Adrenal gland (tissue), 19 donors: ENCODE results near the gene FOXP3. TPM values are rescaled to one million over a fixed set of nuclear protein-coding genes. Genes with fewer than 3 reads are reported as not detected.
A peak's percentile ranks its signal among the peaks of the same experiment; 100 is the strongest.

Experiments
- DNase-seq, 7 donors: peaks; one replicate each; pipeline ENCODE4 v3.0.0-alpha.2; 2019 to 2020
- H3K27ac ChIP-seq, 5 donors: fragments of 200-600 bp; sonication (generic) in 4 of 5; 1 replicate in 3 of 5; 2 replicates in 2 of 5; pipeline versions ENCODE4 v1.5.1 to v1.8.0; 2016 to 2020; ENCODE audit warnings: mild to moderate bottlenecking in 1 of 5
- H3K27me3 ChIP-seq: fragments of 200-600 bp; 2 replicates; pipeline ENCODE4 v1.8.0; 2021
- H3K36me3 ChIP-seq, 2 donors: fragments of 200-600 bp; replicated peaks in 1 of 2; 1 replicate in 1 of 2; 2 replicates in 1 of 2; pipeline versions ENCODE4 v1.5.1 to v1.8.0; 2018 to 2022
- H3K4me1 ChIP-seq, 2 donors: fragments of 200-600 bp; replicated peaks in 1 of 2; 1 replicate in 1 of 2; 2 replicates in 1 of 2; pipeline versions ENCODE4 v1.5.1 to v1.8.0; 2018 to 2021
- H3K4me3 ChIP-seq, 4 donors: fragments of 200-600 bp; sonication (generic) in 3 of 4; one replicate each; pipeline ENCODE4 v1.5.1; 2016 to 2018
- H3K9me3 ChIP-seq, 3 donors: fragments of 200-600 bp; sonication (generic) in 1 of 3; replicated peaks in 1 of 3; 1 replicate in 2 of 3; 2 replicates in 1 of 3; pipeline versions ENCODE4 v1.5.1 to v1.8.0; 2016 to 2021
- CTCF ChIP-seq, 6 experiments: fragments of 450-650 bp in 4 of 6; fragments of 200-600 bp in 2 of 6; sonication (generic) in 1 of 6; IDR thresholded peaks; 1 replicate in 5 of 6; 2 replicates in 1 of 6; pipeline versions ENCODE4 v1.5.1 to v1.8.0; 2016 to 2021; ENCODE audit warnings: antibody characterized with exemption in 6 of 6, mild to moderate bottlenecking in 2 of 6, moderate library complexity in 1 of 6
- POLR2A ChIP-seq, 2 donors: fragments of 450-650 bp; IDR thresholded peaks; one replicate each; pipeline ENCODE4 v1.6.1; 2017; ENCODE audit warnings: antibody characterized with exemption in 2 of 2, mild to moderate bottlenecking in 2 of 2, moderate library complexity in 1 of 2
- WGBS, 4 donors: extraction: QIAGEN DNeasy Blood & Tissue Kit in 2 of 4; methylation state at CpG; one replicate each; pipeline versions ENCODE4 v1.1.5 to v1.1.7; 2013 to 2017; 5-methylcytosine and 5-hydroxymethylcytosine counted together
- intact Hi-C, 2 donors: fragments of 100-400 bp; cut with DNase I; formaldehyde crosslinking; loops; one replicate each; pipeline versions ENCODE4 v1.14.1 to v1.15.0; 2022 to 2023
- long read RNA-seq, 10 donors: library from polyadenylated mRNA in 3 of 10; unstranded in 2 of 10; stranded (forward) in 1 of 10; transcript quantifications; one replicate each; pipeline ENCODE4 v2.0.0 and lab custom pipeline, GENCODE V29; 2021 to 2026
- polyA plus RNA-seq, 3 donors: library from polyadenylated mRNA; stranded (reverse); fragments of 200-250 nt in 2 of 3; fragments of 350-450 nt in 1 of 3; fragmentation: Illumina TruSeq in 1 of 3; extraction: RNeasy Lipid Tissue Mini Kit (QIAGEN cat#74804) in 1 of 3; gene quantifications; one replicate each; pipeline ENCODE4 v1.2.3, GENCODE V29; 2013 to 2014
- total RNA-seq, 9 donors: library from RNA; depleted of rRNA in 4 of 9; stranded (reverse); fragments of >200 nt in 4 of 9; fragments of 120-200 nt in 1 of 9; fragmentation: NEBNext Ultra II Directional in 1 of 9; extraction: Animal tissue kit (Norgen Biotek cat#: 25700) in 1 of 9; gene quantifications; one replicate each; pipeline versions ENCODE4 v1.1.0 to v1.2.4, GENCODE V29; 2013 to 2023
- donor health status: healthy with polysubstance abuse.
- donor health status: Bipolar disorder and iron deficiency.
- donor health status: DM: yes; HTN: yes; CAD: no.
- donor health status: DM: no; HTN: no; CAD: no.
- donor health status: DM: no; HTN: no; CAD: no.
- donor health status: DM: yes; HTN: yes; CAD: no.

Gene FOXP3
- total RNA-seq (under 1 TPM in 5 of 9 donors, not detected in 4; 0.14 to 0.38 (median 0.29) TPM), polyA plus RNA-seq (under 1 TPM; 0.20 to 0.53 (median 0.24) TPM)
- long read RNA-seq, donor 1 = 0 reads
- long read RNA-seq, donor 2, partial matches to known transcripts = 5 of 5 reads
- long read RNA-seq, donor 2, other reads (novel, unspliced or antisense) = 0 of 5 reads
- long read RNA-seq, donor 3 = 0 reads
- long read RNA-seq, donor 4 = 0 reads
- long read RNA-seq, donor 5 = 0 reads
- long read RNA-seq, donor 6 = 0 reads
- long read RNA-seq, donor 7 = 0 reads
- long read RNA-seq, donor 8 = 0 reads
- long read RNA-seq, donor 9 = 0 reads
- long read RNA-seq, donor 10 = 0 reads

GRCh38 chrX:49264460-49264859 lies at the start of gene FOXP3:
Gene FOXP3, minus strand, starts transcription at chrX:49264710. Its CDS starts 6,205 bp downstream, at chrX:49258505.
- TF ChIP-seq POLR2A (IDR thresholded peaks at IDR 0.05) (no peak), CTCF (IDR thresholded peaks at IDR 0.05) (no peak)
- Histone ChIP-seq H3K9me3 (no peaks in the 10 kb centered on the region), H3K36me3 (no peaks in the 10 kb centered on the region), H3K4me1 (no peaks in the 10 kb centered on the region), H3K27me3 (no peaks in the 10 kb centered on the region), H3K4me3 (no peak within 1 kb of the TSS), H3K27ac (no peak within 1 kb of the TSS)
- no peak for DNase-seq
- WGBS, 4 donors = 85 to 89% (median 87%) methylated on average over 11 of the region's 11 CpGs
- intact Hi-C loops = no loop called here

- H3K4me1 ChIP-seq = peaks cover 5% of the 10 kb centered on the region in 2 donors
- TF ChIP-seq POLR2A (IDR thresholded peaks at IDR 0.05) (no peak), CTCF (IDR thresholded peaks at IDR 0.05) (no peak)
- no peak for DNase-seq
- no peak overlapping the region for H3K27ac ChIP-seq
- no peaks in the 10 kb centered on the region for H3K36me3 ChIP-seq
- 53 to 80% (median 70%) methylated on average over 1 to 2 of the region's 2 CpGs for WGBS, 4 donors
- peaks cover 2% of the 10 kb centered on the region for H3K27me3 ChIP-seq
- intact Hi-C loops = no loop called here
- no peaks in the 10 kb centered on the region for H3K9me3 ChIP-seq
- H3K4me3 ChIP-seq = no peak overlapping the region
These were observed 47.7 kb upstream of the FOXP3 start for GRCh38 chrX:49312176-49312575.

GRCh38 chrX:49310371-49310770 lies 45.9 kb upstream of the FOXP3 start:
- no peak for DNase-seq
- intact Hi-C loops = no loop called here
- Histone ChIP-seq H3K36me3 (no peaks in the 10 kb centered on the region), H3K4me3 (no peak overlapping the region), H3K4me1 (peaks cover 5% of the 10 kb centered on the region in 2 donors), H3K27me3 (peaks cover 2% of the 10 kb centered on the region), H3K9me3 (no peaks in the 10 kb centered on the region), H3K27ac (no peak overlapping the region)
- no peak for TF ChIP-seq POLR2A (IDR thresholded peaks at IDR 0.05)
- no peak for TF ChIP-seq CTCF (IDR thresholded peaks at IDR 0.05)
- 78 to 83% (median 79%) methylated on average over 16 to 18 of the region's 18 CpGs for WGBS, 4 donors

- peak overlapping the region in 2 of 4 donors; percentile 22 to 39 for H3K4me3 ChIP-seq
- peak overlapping the region in 3 of 5 donors; percentile 32 to 56 (median 37) for H3K27ac ChIP-seq
- peaks cover 5% of the 10 kb centered on the region in 2 donors for H3K4me1 ChIP-seq
- TF ChIP-seq CTCF (IDR thresholded peaks at IDR 0.05) = no peak
- no peak for TF ChIP-seq POLR2A (IDR thresholded peaks at IDR 0.05)
- intact Hi-C loops = no loop called here
- no peaks in the 10 kb centered on the region for H3K9me3 ChIP-seq
- H3K27me3 ChIP-seq = peaks cover 2% of the 10 kb centered on the region
- no peaks in the 10 kb centered on the region for H3K36me3 ChIP-seq
- no peak for DNase-seq
- WGBS, 4 donors = 7 to 28% (median 17%) methylated on average over 8 of the region's 8 CpGs
These were observed 45.0 kb upstream of the FOXP3 start for GRCh38 chrX:49309401-49309981.
